Umbilical cord (tissue), 2 donors: ENCODE data around the gene MLH3. TPM values are rescaled to one million over a fixed set of nuclear protein-coding genes. Genes with fewer than 3 reads are reported as not detected.
"Not testable (repeated sequence)": the region's sequence is repeated elsewhere in the genome, so short reads cannot be mapped to it uniquely, and the experiment has no call there.

Experiments
- DNase-seq: peaks from one replicate; pipeline ENCODE4 v3.0.0-alpha.2; 2015; ENCODE audit warnings: low spot score
- total RNA-seq: library from RNA; depleted of rRNA; stranded (reverse); fragments of >200 nt; gene quantifications from one replicate; pipeline ENCODE4 v1.2.3, GENCODE V29; 2014; ENCODE audit warnings: low replicate concordance; ENCODE audit not compliant: insufficient read depth

The MLH3 gene
- total RNA-seq, 1 donor from 2014 or later = 55.6 TPM

GRCh38 chr14:75030147-75030546 is 21.1 kb downstream of the MLH3 start:
- no peak for DNase-seq

- DNase-seq = no peak
Observed at GRCh38 chr14:75025876-75026275, 25.4 kb downstream of the MLH3 start.

- no peak for DNase-seq
Observed at GRCh38 chr14:75025082-75025481, 26.2 kb downstream of the MLH3 start.

GRCh38 chr14:75023108-75023507 is 28.2 kb downstream of the MLH3 start:
- no peak for DNase-seq

- DNase-seq = no peak
Observed at GRCh38 chr14:75022655-75023054, 28.6 kb downstream of the MLH3 start.

GRCh38 chr14:75018694-75019093 is 32.6 kb downstream of the MLH3 start:
- peak; percentile 51 for DNase-seq

- DNase-seq = no peak
Observed at GRCh38 chr14:75016815-75017214, 34.5 kb downstream of the MLH3 start.

GRCh38 chr14:75015496-75015895 is 35.8 kb downstream of the MLH3 start:
- peak; percentile 9 for DNase-seq

- DNase-seq = no peak
Observed at GRCh38 chr14:75013290-75013689, 38.0 kb downstream of the MLH3 start.

GRCh38 chr14:75011356-75011994 is 39.8 kb downstream of the MLH3 start:
- peak; percentile 32 for DNase-seq

GRCh38 chr14:75010472-75011093 is 40.7 kb downstream of the MLH3 start:
- DNase-seq = no peak

- DNase-seq = no peak
Observed at GRCh38 chr14:75009176-75009575, 42.1 kb downstream of the MLH3 start.

- no peak for DNase-seq
Observed at GRCh38 chr14:75005357-75005756, 45.9 kb downstream of the MLH3 start.

- no peak for DNase-seq
Observed at GRCh38 chr14:75003250-75004027, 47.8 kb downstream of the MLH3 start.

- DNase-seq = peak; percentile 99
Observed at GRCh38 chr14:75002392-75003249, 48.6 kb downstream of the MLH3 start, which contains the start of gene EIF2B2. Gene EIF2B2 (plus strand): TSS chr14:75002921. CDS start chr14:75002991, 70 bp downstream.

- DNase-seq = no peak
Observed at GRCh38 chr14:75001899-75002298, 49.4 kb downstream of the MLH3 start.

GRCh38 chr14:75001261-75001660 is 50.0 kb downstream of the MLH3 start:
- DNase-seq = no peak

- DNase-seq = not testable (repeated sequence)
Observed at GRCh38 chr14:74995781-74996180, 55.5 kb downstream of the MLH3 start.

- not testable (repeated sequence) for DNase-seq
Observed at GRCh38 chr14:74994182-74994581, 57.1 kb downstream of the MLH3 start.

- no peak for DNase-seq
Observed at GRCh38 chr14:74988993-74989392, 62.3 kb downstream of the MLH3 start.

- no peak for DNase-seq
Observed at GRCh38 chr14:74988131-74988530, 63.1 kb downstream of the MLH3 start.

- DNase-seq = no peak
Observed at GRCh38 chr14:74985806-74986205, 65.5 kb downstream of the MLH3 start.
